HAP-1 (cell line): ENCODE measurements around the gene TRAPPC11.
"Not testable (repeated sequence)": the region's sequence is repeated elsewhere in the genome, so short reads cannot be mapped to it uniquely, and the experiment has no call there.

ENCODE experiments used
- DNase-seq, 2 experiments: peaks; one replicate each; pipeline ENCODE4 v3.0.0-alpha.2; 2016 to 2020; ENCODE audit warnings: low spot score in 2 of 2
- H3K27me3 ChIP-seq: fragments of 250-450 bp; sonication (Bioruptor Pico); 2 replicates; pipeline ENCODE4 v1.5.1; 2020; ENCODE audit warnings: low read depth, mild to moderate bottlenecking, moderate library complexity
- H3K36me3 ChIP-seq: fragments of 250-450 bp; sonication (Bioruptor Pico); replicated peaks from 2 replicates; pipeline ENCODE4 v1.5.1; 2020; ENCODE audit warnings: mild to moderate bottlenecking
- H3K4me1 ChIP-seq: fragments of 250-450 bp; sonication (Bioruptor Pico); 2 replicates; pipeline ENCODE4 v1.5.1; 2020; ENCODE audit warnings: mild to moderate bottlenecking
- H3K4me3 ChIP-seq: fragments of 250-450 bp; sonication (Bioruptor Pico); 2 replicates; pipeline ENCODE4 v1.5.1; 2020; ENCODE audit warnings: mild to moderate bottlenecking, moderate library complexity
- H3K9me3 ChIP-seq: fragments of 250-450 bp; sonication (Bioruptor Pico); 2 replicates; pipeline ENCODE4 v1.5.1; 2020; ENCODE audit warnings: mild to moderate bottlenecking, moderate library complexity
- in situ Hi-C: fragments of 300-500 bp; cut with MboI; formaldehyde crosslinking; loops from 3 replicates; pipeline ENCODE4 v1.14.3; 2020; ENCODE audit warnings: low sequenced_read_pairs, inconsistent platforms, mixed read lengths

TRAPPC11 gene

GRCh38 chr4:183716302-183716701 lies 57.2 kb downstream of the TRAPPC11 start:
- Histone ChIP-seq H3K27me3 (no peaks in the 10 kb centered on the region), H3K36me3 (no peaks in the 10 kb centered on the region; the same call in 1 of the 2 replicates), H3K4me1 (peaks cover 6% of the 10 kb centered on the region), H3K9me3 (no peaks in the 10 kb centered on the region), H3K4me3 (no peak overlapping the region)
- in situ Hi-C loops: no loop called here
- DNase-seq: no peak

- in situ Hi-C loops: no loop called here
- no peak for DNase-seq
Observed at GRCh38 chr4:183718876-183719275, 59.8 kb downstream of the TRAPPC11 start.

GRCh38 chr4:183721207-183722081 lies 62.4 kb downstream of the TRAPPC11 start:
- H3K4me1 ChIP-seq: peaks cover 20% of the 10 kb centered on the region
- no peaks in the 10 kb centered on the region for H3K27me3 ChIP-seq
- in situ Hi-C loops: no loop called here
- no peaks in the 10 kb centered on the region for H3K9me3 ChIP-seq
- H3K4me3 ChIP-seq: peak overlapping the region; percentile 3; the same call in 1 of the 2 replicates
- peak; percentile 51 to 84 for DNase-seq
- no peaks in the 10 kb centered on the region for H3K36me3 ChIP-seq

More at GRCh38 chr4:183718876-183719275, 59.8 kb downstream of the TRAPPC11 start:
- Histone ChIP-seq H3K27me3 (no peaks in the 10 kb centered on the region), H3K36me3 (no peaks in the 10 kb centered on the region; the same call in 1 of the 2 replicates), H3K4me1 (peaks cover 20% of the 10 kb centered on the region), H3K4me3 (no peak overlapping the region), H3K9me3 (no peaks in the 10 kb centered on the region)

GRCh38 chr4:183722731-183723560 lies 63.9 kb downstream of the TRAPPC11 start:
- in situ Hi-C loops: no loop called here
- Histone ChIP-seq H3K27me3 (no peaks in the 10 kb centered on the region), H3K4me1 (peaks cover 20% of the 10 kb centered on the region), H3K4me3 (no peak overlapping the region; the same call in 1 of the 2 replicates), H3K9me3 (no peaks in the 10 kb centered on the region), H3K36me3 (no peaks in the 10 kb centered on the region)
- peak; percentile 56 to 84 for DNase-seq

GRCh38 chr4:183723561-183724228 lies 64.6 kb downstream of the TRAPPC11 start:
- no peak for DNase-seq
- Histone ChIP-seq H3K4me3 (no peak overlapping the region), H3K36me3 (no peaks in the 10 kb centered on the region), H3K27me3 (no peaks in the 10 kb centered on the region), H3K4me1 (peaks cover 18% of the 10 kb centered on the region), H3K9me3 (no peaks in the 10 kb centered on the region)
- in situ Hi-C loops: no loop called here

GRCh38 chr4:183725585-183725984 lies 66.5 kb downstream of the TRAPPC11 start:
- H3K4me1 ChIP-seq: peaks cover 14% of the 10 kb centered on the region
- in situ Hi-C loops: not testable (repeated sequence)

GRCh38 chr4:183727482-183727881 lies 68.4 kb downstream of the TRAPPC11 start:
- no peaks in the 10 kb centered on the region for H3K27me3 ChIP-seq
- no peak for DNase-seq
- no peak overlapping the region for H3K4me3 ChIP-seq
- in situ Hi-C loops: no loop called here
- H3K36me3 ChIP-seq: no peaks in the 10 kb centered on the region
- no peaks in the 10 kb centered on the region for H3K9me3 ChIP-seq
- peaks cover 7% of the 10 kb centered on the region for H3K4me1 ChIP-seq

More at GRCh38 chr4:183725585-183725984, 66.5 kb downstream of the TRAPPC11 start:
- not testable (repeated sequence) for DNase-seq, H3K4me3 ChIP-seq, H3K36me3 ChIP-seq, H3K27me3 ChIP-seq, H3K9me3 ChIP-seq

GRCh38 chr4:183728223-183729068 lies 69.4 kb downstream of the TRAPPC11 start:
- Histone ChIP-seq H3K4me1 (no peaks in the 10 kb centered on the region), H3K4me3 (no peak overlapping the region), H3K9me3 (no peaks in the 10 kb centered on the region), H3K36me3 (no peaks in the 10 kb centered on the region), H3K27me3 (no peaks in the 10 kb centered on the region)
- in situ Hi-C loops: no loop called here
- no peak for DNase-seq

GRCh38 chr4:183729069-183729406 lies 69.9 kb downstream of the TRAPPC11 start:
- no peak for DNase-seq

GRCh38 chr4:183729430-183730328 lies 70.6 kb downstream of the TRAPPC11 start:
- H3K27me3 ChIP-seq: no peaks in the 10 kb centered on the region
- no peaks in the 10 kb centered on the region for H3K36me3 ChIP-seq
- no peaks in the 10 kb centered on the region for H3K9me3 ChIP-seq
- no peak for DNase-seq
- H3K4me1 ChIP-seq: no peaks in the 10 kb centered on the region
- in situ Hi-C loops: no loop called here
- H3K4me3 ChIP-seq: no peak overlapping the region

More at GRCh38 chr4:183729069-183729406, 69.9 kb downstream of the TRAPPC11 start:
- in situ Hi-C loops: no loop called here
- H3K4me3 ChIP-seq: no peak overlapping the region
- no peaks in the 10 kb centered on the region for H3K4me1 ChIP-seq
- no peaks in the 10 kb centered on the region for H3K9me3 ChIP-seq
- no peaks in the 10 kb centered on the region for H3K27me3 ChIP-seq
- H3K36me3 ChIP-seq: no peaks in the 10 kb centered on the region

GRCh38 chr4:183732296-183732695 lies 73.2 kb downstream of the TRAPPC11 start:
- Histone ChIP-seq H3K4me1 (no peaks in the 10 kb centered on the region), H3K9me3 (no peaks in the 10 kb centered on the region), H3K36me3 (no peaks in the 10 kb centered on the region), H3K4me3 (no peak overlapping the region), H3K27me3 (no peaks in the 10 kb centered on the region)
- no peak for DNase-seq
- in situ Hi-C loops: no loop called here

GRCh38 chr4:183733181-183733580 lies 74.1 kb downstream of the TRAPPC11 start:
- H3K9me3 ChIP-seq: no peaks in the 10 kb centered on the region
- DNase-seq: no peak
- H3K27me3 ChIP-seq: no peaks in the 10 kb centered on the region
- H3K4me3 ChIP-seq: no peak overlapping the region
- no peaks in the 10 kb centered on the region for H3K36me3 ChIP-seq
- in situ Hi-C loops: no loop called here
- H3K4me1 ChIP-seq: no peaks in the 10 kb centered on the region
